Activated T-cell treated with anti-CD3 and anti-CD28 coated beads for 4 hours (primary cell): ENCODE measurements around the gene RBM20.
"Not testable (repeated sequence)": the region's sequence is repeated elsewhere in the genome, so short reads cannot be mapped to it uniquely, and the experiment has no call there.

Source experiments
- DNase-seq: peaks from one replicate; pipeline ENCODE4 v3.0.0-alpha.2; 2020

The RBM20 gene

DNA sequence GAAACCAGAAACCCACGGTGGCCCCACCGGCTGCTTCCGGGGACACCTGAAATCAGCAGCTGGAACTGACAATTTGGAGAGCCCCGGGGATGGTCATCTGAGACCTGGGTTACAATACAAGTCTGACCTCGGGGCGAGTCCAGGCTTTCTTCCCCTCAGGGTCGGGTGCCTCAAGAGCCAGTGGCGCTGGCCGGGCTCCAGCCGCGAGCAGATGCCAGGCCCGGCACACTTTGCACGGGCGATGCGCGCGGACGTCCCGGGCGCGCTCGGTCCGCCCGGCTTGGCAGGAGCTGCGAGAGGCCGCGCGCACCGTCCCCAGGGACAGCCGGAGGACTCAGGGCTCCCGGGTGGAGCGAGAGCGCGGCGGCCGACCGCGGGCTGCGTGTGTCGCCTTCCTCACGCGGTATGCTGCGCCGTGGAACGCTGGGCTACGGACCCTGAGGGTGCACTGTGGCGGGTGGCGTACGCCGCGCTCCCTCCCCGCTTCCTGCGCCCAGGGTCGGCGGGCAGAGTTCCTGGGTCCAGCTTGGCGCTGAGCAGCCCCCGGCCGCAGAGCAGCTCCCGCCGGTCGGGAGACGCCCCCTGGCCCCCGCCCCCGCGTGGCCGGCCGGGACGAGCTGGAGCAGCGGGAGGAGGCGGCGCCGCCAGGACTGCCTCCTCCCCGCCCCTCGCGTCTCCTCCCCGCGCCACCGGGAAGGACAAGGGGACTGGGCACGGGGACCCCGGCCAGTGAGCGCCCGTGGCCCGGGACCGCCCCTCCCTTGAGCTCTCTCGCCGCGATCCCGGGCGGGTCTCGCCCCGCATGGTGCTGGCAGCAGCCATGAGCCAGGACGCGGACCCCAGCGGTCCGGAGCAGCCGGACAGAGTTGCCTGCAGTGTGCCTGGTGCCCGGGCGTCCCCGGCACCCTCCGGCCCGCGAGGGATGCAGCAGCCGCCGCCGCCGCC lies at the start of gene RBM20:
Gene RBM20, plus strand, starts transcription at position 684 of the 945 bp plus-strand sequence. Its CDS starts 119 bp downstream, at position 803.
- DNase-seq: no peak

DNA sequence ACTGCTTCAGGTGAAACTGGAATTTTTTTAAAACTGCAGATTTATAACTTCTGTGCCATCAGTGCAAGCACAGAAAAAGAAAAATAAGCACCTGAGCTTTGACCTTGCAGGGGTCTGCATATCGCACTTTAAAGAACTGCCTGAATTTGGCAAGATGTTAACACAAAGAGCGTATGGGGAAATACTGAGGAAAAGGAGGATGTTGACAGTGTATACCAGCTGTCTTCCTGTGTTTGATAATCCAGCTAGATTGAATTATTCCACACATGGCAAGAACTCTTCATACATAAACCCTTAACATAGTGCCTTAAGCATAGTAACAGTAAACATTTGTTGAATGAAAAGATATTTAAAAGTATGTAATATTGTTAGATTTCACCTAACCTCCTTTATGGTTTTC lies 46.7 kb upstream of the RBM20 start:
- no peak for DNase-seq

DNA sequence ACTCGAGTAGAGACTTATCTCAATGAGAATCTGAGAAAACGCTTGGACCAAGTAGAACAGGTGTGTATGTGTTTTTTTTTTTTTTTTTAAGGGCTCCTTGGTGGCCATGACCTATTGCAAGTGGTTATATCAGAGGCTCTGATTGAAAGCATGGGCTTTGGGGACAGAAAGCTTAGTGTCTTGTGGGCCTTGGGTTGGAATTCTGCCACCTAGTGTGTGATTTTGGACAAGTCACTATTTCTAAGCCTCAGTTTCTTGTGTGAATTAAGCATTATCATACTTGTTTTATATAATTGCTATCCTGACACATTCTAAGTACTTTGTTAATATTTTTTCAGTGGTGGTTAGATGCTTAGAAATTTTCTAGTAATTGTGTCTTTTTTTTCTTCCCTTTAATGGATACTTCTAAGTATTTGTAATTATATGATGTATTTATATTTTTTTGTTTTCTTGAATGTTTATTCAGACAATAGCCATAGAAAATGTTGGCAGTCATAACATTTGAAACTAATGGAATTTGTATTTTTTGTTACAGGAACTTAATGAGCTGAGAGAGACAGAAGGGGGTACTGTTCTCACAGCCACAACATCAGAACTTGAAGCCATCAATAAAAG lies 43.5 kb upstream of the RBM20 start:
- DNase-seq: peak; percentile 31

- no peak for DNase-seq
Measured at GRCh38 chr10:110601581-110601980, 42.6 kb upstream of the RBM20 start.

GRCh38 chr10:110608087-110608486 lies 36.0 kb upstream of the RBM20 start:
- DNase-seq: no peak

GRCh38 chr10:110609605-110610004 lies 34.5 kb upstream of the RBM20 start:
- DNase-seq: no peak

- peak; percentile 45 for DNase-seq
Measured at GRCh38 chr10:110610308-110610774, 33.8 kb upstream of the RBM20 start.

GRCh38 chr10:110610781-110611180 lies 33.4 kb upstream of the RBM20 start:
- DNase-seq: not testable (repeated sequence)

GRCh38 chr10:110612087-110612486 lies 32.0 kb upstream of the RBM20 start:
- no peak for DNase-seq

GRCh38 chr10:110612629-110613028 lies 31.5 kb upstream of the RBM20 start:
- no peak for DNase-seq

- no peak for DNase-seq
Measured at GRCh38 chr10:110613341-110613995, 30.7 kb upstream of the RBM20 start.

- DNase-seq: no peak
Measured at GRCh38 chr10:110613996-110614495, 30.1 kb upstream of the RBM20 start.

- no peak for DNase-seq
Measured at GRCh38 chr10:110615057-110615747, 28.9 kb upstream of the RBM20 start.

GRCh38 chr10:110616493-110617033 lies 27.6 kb upstream of the RBM20 start:
- no peak for DNase-seq

- DNase-seq: no peak
Measured at GRCh38 chr10:110617425-110618229, 26.5 kb upstream of the RBM20 start.

DNA sequence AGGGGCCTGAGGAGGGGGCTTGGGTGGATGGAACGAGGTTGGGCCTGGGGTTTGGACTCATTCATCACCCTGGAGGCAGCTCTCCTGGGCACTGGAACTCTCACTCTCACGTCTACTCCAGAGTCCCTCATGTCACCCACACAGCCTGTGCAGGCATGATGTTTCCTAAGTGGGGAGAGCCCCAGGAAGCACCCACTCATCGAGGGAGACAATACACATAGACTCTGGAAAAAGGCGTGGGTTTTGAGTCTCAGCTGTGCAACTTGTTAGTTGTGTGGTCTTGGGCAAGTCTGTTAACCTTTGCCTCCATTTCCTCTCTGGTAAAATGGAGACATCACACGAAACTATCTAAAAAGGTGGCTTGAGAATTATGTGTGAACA lies 25.9 kb upstream of the RBM20 start:
- no peak for DNase-seq

- DNase-seq: no peak
Measured at GRCh38 chr10:110619514-110620397, 24.4 kb upstream of the RBM20 start.

DNA sequence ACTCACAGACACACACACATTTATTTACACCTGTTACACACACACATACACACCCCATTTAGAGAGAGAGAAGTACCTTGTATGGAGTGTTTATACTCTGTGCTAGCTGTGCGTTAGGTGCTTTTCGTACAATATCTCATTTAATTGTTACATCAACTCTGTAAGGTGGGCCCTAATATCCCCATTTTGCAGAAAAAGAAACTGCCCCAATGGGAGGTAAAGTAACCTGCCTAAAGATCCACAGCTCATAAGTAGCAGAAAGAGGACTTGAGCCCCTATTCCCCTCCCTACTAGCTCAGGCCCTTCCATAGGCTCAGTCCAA lies 23.8 kb upstream of the RBM20 start:
- no peak for DNase-seq

DNA sequence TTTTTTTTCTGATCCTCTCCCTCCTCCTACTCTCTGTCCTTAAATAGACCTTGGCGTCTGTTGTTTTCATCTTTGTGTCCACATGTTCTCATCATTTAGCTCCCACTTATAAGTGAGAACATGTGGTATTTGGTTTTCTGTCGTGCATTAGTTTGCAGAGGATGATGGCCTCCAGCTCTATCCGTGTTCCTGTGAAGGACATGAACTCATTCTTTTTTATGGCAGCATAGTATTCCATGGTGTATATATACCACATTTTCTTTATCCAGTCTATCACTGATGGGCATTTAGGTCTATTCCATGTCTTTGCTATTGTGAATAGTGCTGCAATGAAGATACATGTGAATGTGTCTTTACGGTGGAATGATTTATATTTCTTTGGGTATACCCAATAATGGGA lies 20.8 kb upstream of the RBM20 start:
- DNase-seq: not testable (repeated sequence)

DNA sequence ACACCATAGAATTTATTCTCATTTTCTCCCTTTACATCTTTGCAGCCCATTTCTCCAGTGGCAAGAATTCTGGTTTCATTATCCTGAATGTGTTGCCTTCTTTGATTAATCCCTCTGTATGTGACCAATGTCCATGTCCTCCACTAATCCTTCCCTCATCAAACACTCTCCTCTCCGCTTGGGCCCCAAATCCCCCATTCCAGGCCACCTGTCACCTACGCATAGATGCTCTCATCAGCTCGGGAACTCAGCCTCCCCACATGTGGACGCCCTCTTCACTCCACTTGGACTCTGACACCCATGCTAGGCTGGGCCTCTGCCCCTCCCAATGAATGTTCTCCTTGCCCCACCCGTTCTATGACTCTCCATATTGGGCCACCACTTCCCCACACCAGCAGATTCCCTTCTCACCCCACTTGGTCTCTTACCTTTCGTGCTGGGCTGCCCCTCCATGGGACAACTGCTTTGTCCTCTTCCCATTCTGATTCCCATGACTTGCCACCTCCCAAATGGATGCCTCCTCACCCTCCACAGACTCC lies 18.7 kb upstream of the RBM20 start:
- DNase-seq: no peak
